HG02970 (cell line): ENCODE data around the gene NCS1.

Experiments used
- ATAC-seq: cut with Tn5 transposase; IDR thresholded peaks from one replicate; pipeline ENCODE4 v1.9.1; 2021; ENCODE audit warnings: mild to moderate bottlenecking, moderate library complexity, moderate number of reproducible peaks; ENCODE audit not compliant: unreplicated experiment, low FRiP score

Gene NCS1

GRCh38 chr9:130172161-130172857 lies at the start of gene NCS1:
TSS of gene NCS1 (plus strand) at chr9:130172404. CDS start at chr9:130172664, 260 bp downstream.
- no peak for ATAC-seq

GRCh38 chr9:130122456-130122855 lies 49.7 kb upstream of the NCS1 start:
- ATAC-seq = no peak

GRCh38 chr9:130124085-130124860 lies 47.9 kb upstream of the NCS1 start:
- no peak for ATAC-seq

- no peak for ATAC-seq
Observed at GRCh38 chr9:130126721-130127433, 45.3 kb upstream of the NCS1 start.

- no peak for ATAC-seq
Observed at GRCh38 chr9:130128251-130128650, 44.0 kb upstream of the NCS1 start.

- no peak for ATAC-seq
Observed at GRCh38 chr9:130128733-130129431, 43.3 kb upstream of the NCS1 start.

GRCh38 chr9:130129432-130130061 lies 42.7 kb upstream of the NCS1 start:
- ATAC-seq = no peak

- no peak for ATAC-seq
Observed at GRCh38 chr9:130132746-130133145, 39.5 kb upstream of the NCS1 start.

GRCh38 chr9:130137081-130137640 lies 35.0 kb upstream of the NCS1 start:
- no peak for ATAC-seq

- ATAC-seq = no peak
Observed at GRCh38 chr9:130137641-130138081, 34.5 kb upstream of the NCS1 start.

- ATAC-seq = no peak
Observed at GRCh38 chr9:130138171-130138653, 34.0 kb upstream of the NCS1 start.

GRCh38 chr9:130138791-130139190 lies 33.4 kb upstream of the NCS1 start:
- no peak for ATAC-seq

GRCh38 chr9:130139251-130139650 lies 33.0 kb upstream of the NCS1 start:
- no peak for ATAC-seq

- ATAC-seq = no peak
Observed at GRCh38 chr9:130140706-130141105, 31.5 kb upstream of the NCS1 start.

GRCh38 chr9:130142056-130142455 lies 30.1 kb upstream of the NCS1 start:
- no peak for ATAC-seq

GRCh38 chr9:130142641-130143040 lies 29.6 kb upstream of the NCS1 start:
- ATAC-seq = no peak

- no peak for ATAC-seq
Observed at GRCh38 chr9:130143279-130143893, 28.8 kb upstream of the NCS1 start.

- no peak for ATAC-seq
Observed at GRCh38 chr9:130143958-130144366, 28.2 kb upstream of the NCS1 start.

GRCh38 chr9:130144703-130145102 lies 27.5 kb upstream of the NCS1 start:
- ATAC-seq = no peak
